HepG2 (cell line): ENCODE measurements around the gene RPS8. TPM values are rescaled to one million over a fixed set of nuclear protein-coding genes. Genes with fewer than 3 reads are reported as not detected.
A peak's percentile ranks its signal among the peaks of the same experiment; 100 is the strongest.

ENCODE experiments used
- ATAC-seq: fragments of 200-7000 bp; cut with Tn5 transposase; 3 replicates; pipeline ENCODE4 v1.9.1; 2020; ENCODE audit warnings: mild to moderate bottlenecking, moderate library complexity
- BruUV-seq: library from RNA; stranded (reverse); fragments of 400-500 nt; replicated peaks from 2 replicates; lab custom pipeline; 2021; lab: Mats Ljungman, UMichigan
- CTCF ChIA-PET: fragments of 300-600 bp; formaldehyde crosslinking; extraction: SDS; loops from one replicate; lab custom pipeline; 2021; ENCODE audit warnings: low total read pairs, inconsistent platforms, low intra/inter-chr PET ratio; lab: Yijun Ruan, JAX
- POLR2A ChIA-PET: fragments of 350-600 bp; sonication (Branson Sonifier 250); formaldehyde crosslinking; loops from one replicate; lab custom pipeline; 2020; ENCODE audit warnings: antibody characterized with exemption, inconsistent platforms; lab: Yijun Ruan, JAX
- DNase-seq: peaks from one replicate; pipeline ENCODE4 v3.0.0-alpha.2; 2015; ENCODE audit warnings: low spot score
- FAIRE-seq: peaks from 3 replicates; lab custom pipeline; 2011; peaks lifted over from hg19 to GRCh38; lab: Jason Lieb, UNC
- H2AFZ ChIP-seq: one replicate; pipeline ENCODE4 v1.6.1; 2011; ENCODE audit warnings: low read length, inconsistent platforms
- H3K27ac ChIP-seq: fragments of 300-600 bp; 3 replicates; pipeline ENCODE4 v1.8.0; 2011; ENCODE audit warnings: mixed run types, mild to moderate bottlenecking, mixed read lengths, low read length, inconsistent platforms; ENCODE audit not compliant: insufficient read depth; ENCODE audit errors: extremely low read length
- H3K27me3 ChIP-seq, 2 experiments: fragments of 200-600 bp in 1 of 2; 2 replicates in 1 of 2; 3 replicates in 1 of 2; pipeline versions ENCODE4 v1.6.0 to v1.8.0; 2011; ENCODE audit warnings: low read length in 2 of 2, mild to moderate bottlenecking in 2 of 2, moderate library complexity in 2 of 2, inconsistent platforms in 1 of 2; ENCODE audit not compliant: insufficient read depth in 2 of 2, control insufficient read depth in 1 of 2
- H3K36me3 ChIP-seq, 2 experiments: fragments of 200-600 bp in 1 of 2; replicated peaks in 1 of 2; 2 replicates in 1 of 2; 3 replicates in 1 of 2; pipeline versions ENCODE4 v1.5.1 to v1.8.0; 2011; ENCODE audit warnings: low read length in 2 of 2, inconsistent platforms in 1 of 2; ENCODE audit not compliant: insufficient read depth in 2 of 2, control insufficient read depth in 1 of 2
- H3K4me1 ChIP-seq: 2 replicates; pipeline ENCODE4 v1.5.1; 2012; ENCODE audit warnings: low read length, inconsistent platforms; ENCODE audit not compliant: insufficient read depth
- H3K4me2 ChIP-seq: 2 replicates; pipeline ENCODE4 v1.6.0; 2011; ENCODE audit warnings: low read depth, low read length, inconsistent platforms
- H3K4me3 ChIP-seq, 3 experiments: fragments of 200-600 bp in 1 of 3; sonication (generic), shearing (Covaris generic) in 1 of 3; replicated peaks in 1 of 3; 2 replicates each; pipeline ENCODE4 v1.5.1; 2011 to 2016; ENCODE audit warnings: low read length in 3 of 3, inconsistent platforms in 2 of 3, low read depth in 2 of 3, mild to moderate bottlenecking in 2 of 3, control low read depth in 1 of 3, mixed read lengths in 1 of 3; ENCODE audit not compliant: insufficient read depth in 1 of 3
- H3K79me2 ChIP-seq: one replicate; pipeline ENCODE4 v1.6.1; 2011; ENCODE audit warnings: low read length, inconsistent platforms; ENCODE audit not compliant: insufficient read depth
- H3K9ac ChIP-seq: 2 replicates; pipeline ENCODE4 v1.6.0; 2011; ENCODE audit warnings: mild to moderate bottlenecking, low read depth, low read length, inconsistent platforms; ENCODE audit not compliant: insufficient read depth
- H3K9me3 ChIP-seq: 2 replicates; pipeline ENCODE4 v1.5.1; 2012; ENCODE audit warnings: mild to moderate bottlenecking, low read length
- H4K20me1 ChIP-seq: 2 replicates; pipeline ENCODE4 v1.6.0; 2011; ENCODE audit warnings: inconsistent platforms, mild to moderate bottlenecking, low read length, moderate library complexity; ENCODE audit not compliant: insufficient read depth
- HDAC6 ChIP-seq: fragments of 200-600 bp; sonication (generic); IDR thresholded peaks from 2 replicates; pipeline ENCODE4 v1.7.0; 2017; ENCODE audit warnings: mild to moderate bottlenecking, antibody characterized with exemption, low read length, low read depth
- HNF4G ChIP-seq, 2 experiments: sonication (generic) in 1 of 2; formaldehyde crosslinking in 1 of 2; IDR thresholded peaks; 2 replicates each; pipeline versions ENCODE4 v1.4.0 to v1.6.1; 2011 to 2020; ENCODE audit warnings: borderline replicate concordance in 2 of 2, low read depth in 2 of 2, mild to moderate bottlenecking in 2 of 2, low read length in 1 of 2, missing genetic modification reagents in 1 of 2, moderate library complexity in 1 of 2
- IKZF1 ChIP-seq: fragments of 450-650 bp; IDR thresholded peaks from 2 replicates; pipeline ENCODE4 v1.7.1; 2016
- IRF9 ChIP-seq: sonication (generic); formaldehyde crosslinking; IDR thresholded peaks from 2 replicates; pipeline ENCODE4 v1.8.0; 2022; ENCODE audit warnings: missing genetic modification reagents, mild to moderate bottlenecking, borderline replicate concordance
- KLF16 ChIP-seq, 2 experiments: sonication (generic) in 1 of 2; formaldehyde crosslinking in 1 of 2; IDR thresholded peaks; 2 replicates each; pipeline versions ENCODE4 v1.6.1 to v1.8.0; 2016 to 2023; ENCODE audit warnings: missing genetic modification reagents in 2 of 2, missing compliant biosample characterization in 1 of 2
- NCOA2 ChIP-seq: sonication (generic); formaldehyde crosslinking; IDR thresholded peaks from 2 replicates; pipeline ENCODE4 v1.8.0; 2022; ENCODE audit warnings: inconsistent platforms
- NR0B2 ChIP-seq: sonication (generic); formaldehyde crosslinking; IDR thresholded peaks from 2 replicates; pipeline ENCODE4 v1.4.0; 2020; ENCODE audit warnings: mild to moderate bottlenecking, missing genetic modification reagents
- PCBP2 ChIP-seq: fragments of 200-400 bp; formaldehyde crosslinking; optimal IDR thresholded peaks from 2 replicates; pipeline ENCODE3; 2018; ENCODE audit warnings: low read length, low read depth; ENCODE audit not compliant: poor library complexity, severe bottlenecking
- RBFOX2 ChIP-seq: fragments of 200-400 bp; formaldehyde crosslinking; IDR thresholded peaks from 2 replicates; pipeline ENCODE4 v1.6.1; 2017; ENCODE audit warnings: low read depth, mild to moderate bottlenecking, low read length
- RBM39 ChIP-seq: fragments of 200-400 bp; formaldehyde crosslinking; IDR thresholded peaks from one replicate; pipeline ENCODE4 v1.6.1; 2018; ENCODE audit warnings: antibody characterized with exemption, mild to moderate bottlenecking, low read depth, low read length; ENCODE audit not compliant: poor library complexity, severe bottlenecking
- RFX1 ChIP-seq: fragments of 450-650 bp; IDR thresholded peaks from 2 replicates; pipeline ENCODE4 v1.6.1; 2017
- TGIF2 ChIP-seq: IDR thresholded peaks from 2 replicates; pipeline ENCODE4 v1.6.1; 2016; ENCODE audit warnings: control low read depth, missing compliant biosample characterization
- ZFX ChIP-seq: sonication (generic); formaldehyde crosslinking; IDR thresholded peaks from 2 replicates; pipeline ENCODE4 v1.4.0; 2020; ENCODE audit warnings: mild to moderate bottlenecking, low read depth, missing genetic modification reagents, moderate library complexity
- ZNF33B ChIP-seq: sonication (generic); formaldehyde crosslinking; IDR thresholded peaks from 2 replicates; pipeline ENCODE4 v1.5.1; 2020; ENCODE audit warnings: mild to moderate bottlenecking, missing genetic modification reagents
- ZNF34 ChIP-seq: sonication (generic); formaldehyde crosslinking; IDR thresholded peaks from 2 replicates; pipeline ENCODE4 v1.4.0; 2020; ENCODE audit warnings: mild to moderate bottlenecking, missing genetic modification reagents, borderline replicate concordance
- ZNF430 ChIP-seq: sonication (generic); formaldehyde crosslinking; IDR thresholded peaks from 2 replicates; pipeline ENCODE4 v1.9.0; 2021; ENCODE audit warnings: mild to moderate bottlenecking, missing genetic modification reagents
- ZNF512B ChIP-seq: sonication (generic); formaldehyde crosslinking; IDR thresholded peaks from 2 replicates; pipeline ENCODE4 v1.5.1; 2020; ENCODE audit warnings: missing genetic modification reagents, mild to moderate bottlenecking, borderline replicate concordance
- ZNF558 ChIP-seq: sonication (generic); formaldehyde crosslinking; IDR thresholded peaks from 2 replicates; pipeline ENCODE4 v1.9.0; 2022; ENCODE audit warnings: mild to moderate bottlenecking, missing genetic modification reagents, borderline replicate concordance
- WGBS: methylation state at CpG from one replicate; pipeline ENCODE4 v1.1.6; 2017; ENCODE audit warnings: low lambda C conversion rate; 5-methylcytosine and 5-hydroxymethylcytosine counted together
- in situ Hi-C: cut with HindIII; loops from 2 replicates; pipeline ENCODE4 v1.10.0; 2017; ENCODE audit warnings: low pct_unique_long_range_greater_than_20kb; ENCODE audit not compliant: extremely low pct_ligation_motif_present
- intact Hi-C: fragments of 100-400 bp; cut with micrococcal nuclease; formaldehyde crosslinking; loops from one replicate; pipeline ENCODE4 v1.10.0; 2022; ENCODE audit not compliant: unreplicated experiment
- polyA plus RNA-seq, 8 experiments: library from polyadenylated mRNA; depleted of rRNA in 3 of 8; stranded (reverse) in 7 of 8; unstranded in 1 of 8; fragments of >200 nt; fragmentation: Illumina TruSeq in 4 of 8; extraction: Trizol in 4 of 8; gene quantifications; 2 replicates each; pipeline versions ENCODE4 v1.2.1 to v1.2.3, GENCODE V29; 2011 to 2016; ENCODE audit warnings: low read depth in 4 of 8, missing spikeins in 1 of 8, mixed read lengths in 1 of 8; ENCODE audit not compliant: insufficient read depth in 1 of 8
- total RNA-seq, 5 experiments: library from RNA; depleted of rRNA; stranded (reverse); fragments of >200 nt; fragmentation: Illumina TruSeq; extraction: Trizol; gene quantifications; 2 replicates each; pipeline ENCODE4 v1.2.3, GENCODE V29; 2016; ENCODE audit warnings: low read depth in 1 of 5

Gene RPS8
- total and polyA plus RNA-seq, 2 of the 13 experiments (the other 11 are each of a cell fraction or from before 2014, with no cell fraction given) = 2,628 to 2,822 TPM

- FAIRE-seq (no peak), ATAC-seq (peak; percentile 59), DNase-seq (peak; percentile 84)
- Histone ChIP-seq H2AFZ (no peak within 1 kb of the TSS), H3K9me3 (no peaks in the 10 kb centered on the region), H4K20me1 (no peaks in the 10 kb centered on the region), H3K4me1 (peaks cover 72% of the 10 kb centered on the region), H3K79me2 (peaks cover 11% of the 10 kb centered on the region), H3K36me3 (peaks cover 0 to 25% of the 10 kb centered on the region in 2 experiments; a peak in 2 of 5 replicates), H3K9ac (peak within 1 kb of the TSS; percentile 99), H3K4me2 (peak within 1 kb of the TSS; percentile 98), H3K4me3 (peak within 1 kb of the TSS; percentile 70 to 87 (median 78)), H3K27ac (peak within 1 kb of the TSS; percentile 100), H3K27me3 (no peaks in the 10 kb centered on the region)
- intact Hi-C loops = loop anchor here (2.0 kb wide), 2 partner anchors 15 to 19 kb away; no protein-coding TSS in a partner anchor
- POLR2A ChIA-PET = interaction anchor here (0.8 to 12.9 kb wide), 26 partner anchors 9 to 692 kb away, joined by 3 to 570 read pairs (median 9); partner anchors contain the start of genes BEST4, EIF2B3, HECTD3 and MMACHC
- no TSS peak for BruUV-seq
- WGBS = 0% methylated on average over 10 of the region's 23 CpGs
- in situ Hi-C loops = no loop called here
- CTCF ChIA-PET = no interaction called here
- TF ChIP-seq ZFX (CRISPR knock-in tag) (peak; percentile 79), HDAC6 (no peak), HNF4G (IDR thresholded peaks at IDR 0.05; ENCODE audit: borderline replicate concordance, low read depth, low read length) (0 out of 2 replicates have a peak, but pooled peaks have one; percentile 7), HNF4G (CRISPR knock-in tag; IDR thresholded peaks at IDR 0.05; ENCODE audit: borderline replicate concordance, low read depth) (no peak; the same call in 1 of the 2 replicates), ZNF558 (no peak), NCOA2 (peak; percentile 21; the same call in 1 of the 2 replicates), ZNF430 (CRISPR knock-in tag) (no peak), RBFOX2 (peak; percentile 80), ZNF34 (no peak), IRF9 (CRISPR knock-in tag) (peak; percentile 60; the same call in 1 of the 2 replicates), ZNF512B (CRISPR knock-in tag) (no peak), RBM39 (no peak), PCBP2 (no peak), NR0B2 (CRISPR knock-in tag) (no peak), RFX1 (peak; percentile 80), KLF16 (CRISPR knock-in tag; IDR thresholded peaks at IDR 0.05) (no peak), ZNF33B (no peak), TGIF2 (peak; percentile 1; the same call in 1 of the 2 replicates), IKZF1 (no peak)
Measured at GRCh38 chr1:44808063-44808937, 33.0 kb downstream of the RPS8 start, which contains the start of gene BTBD19. Gene BTBD19 (plus strand): TSS chr1:44808523. CDS start chr1:44808821, 298 bp downstream.
